ENCODE results near the gene TMEM255B.

Gene TMEM255B

GRCh38 chr13:113781571-113781970 lies 22.5 kb downstream of the TMEM255B start:
- Histone ChIP-seq H3K27me3 (ENCODE audit: insufficient read depth, low read length) (peaks cover 15% of the 10 kb centered on the region), H3K27ac (ENCODE audit: low read depth, low read length, poor library complexity, severe bottlenecking) (no peak overlapping the region), H3F3A (ENCODE audit: insufficient read depth, low read length) (no peaks in the 10 kb centered on the region), H3K9me3 (ENCODE audit: low read length) (no peaks in the 10 kb centered on the region), H3K36me3 (ENCODE audit: insufficient read depth, low read length) (no peaks in the 10 kb centered on the region), H3K9me2 (ENCODE audit: low read depth, low read length) (no peaks in the 10 kb centered on the region), H3K9ac (ENCODE audit: low read length) (no peak overlapping the region), H3K4me1 (ENCODE audit: insufficient read depth, low read length, severe bottlenecking) (no peaks in the 10 kb centered on the region), H2AFZ (ENCODE audit: low read length) (no peak overlapping the region), H3K79me2 (ENCODE audit: insufficient read depth, low read length) (no peaks in the 10 kb centered on the region), H3K4me3 (ENCODE audit: low read depth, low read length, poor library complexity, severe bottlenecking) (no peak overlapping the region), H4K20me1 (ENCODE audit: insufficient read depth, low read length) (no peaks in the 10 kb centered on the region), H3K4me2 (ENCODE audit: low read length) (no peak overlapping the region)
- no peak for TF ChIP-seq EZH2 (IDR thresholded peaks at IDR 0.05; ENCODE audit: borderline replicate concordance, low read length)
- no peak for TF ChIP-seq CTCF (IDR thresholded peaks at IDR 0.05; ENCODE audit: low read length)

- H3K9me3 ChIP-seq (ENCODE audit: low read length) = no peaks in the 10 kb centered on the region
- no peak overlapping the region for H3K27ac ChIP-seq (ENCODE audit: low read depth, low read length, poor library complexity, severe bottlenecking)
- H3K4me3 ChIP-seq (ENCODE audit: low read depth, low read length, poor library complexity, severe bottlenecking) = no peak overlapping the region
- no peak overlapping the region for H2AFZ ChIP-seq (ENCODE audit: low read length)
- no peaks in the 10 kb centered on the region for H3K9me2 ChIP-seq (ENCODE audit: low read depth, low read length)
- no peak overlapping the region for H3K9ac ChIP-seq (ENCODE audit: low read length)
- no peaks in the 10 kb centered on the region for H4K20me1 ChIP-seq (ENCODE audit: insufficient read depth, low read length)
- no peaks in the 10 kb centered on the region for H3K79me2 ChIP-seq (ENCODE audit: insufficient read depth, low read length)
- TF ChIP-seq EZH2 (IDR thresholded peaks at IDR 0.05; ENCODE audit: borderline replicate concordance, low read length) (no peak), CTCF (IDR thresholded peaks at IDR 0.05; ENCODE audit: low read length) (no peak)
- H3K36me3 ChIP-seq (ENCODE audit: insufficient read depth, low read length) = no peaks in the 10 kb centered on the region
- H3K27me3 ChIP-seq (ENCODE audit: insufficient read depth, low read length) = peaks cover 15% of the 10 kb centered on the region
- H3K4me2 ChIP-seq (ENCODE audit: low read length) = no peak overlapping the region
- H3F3A ChIP-seq (ENCODE audit: insufficient read depth, low read length) = no peaks in the 10 kb centered on the region
- no peaks in the 10 kb centered on the region for H3K4me1 ChIP-seq (ENCODE audit: insufficient read depth, low read length, severe bottlenecking)
Measured at GRCh38 chr13:113782472-113782871, 23.4 kb downstream of the TMEM255B start.

GRCh38 chr13:113783200-113783881 lies 24.3 kb downstream of the TMEM255B start:
- TF ChIP-seq CTCF (IDR thresholded peaks at IDR 0.05; ENCODE audit: low read length) (no peak), EZH2 (IDR thresholded peaks at IDR 0.05; ENCODE audit: borderline replicate concordance, low read length) (no peak)
- H3F3A ChIP-seq (ENCODE audit: insufficient read depth, low read length) = no peaks in the 10 kb centered on the region
- no peaks in the 10 kb centered on the region for H3K9me3 ChIP-seq (ENCODE audit: low read length)
- H3K4me1 ChIP-seq (ENCODE audit: insufficient read depth, low read length, severe bottlenecking) = no peaks in the 10 kb centered on the region
- H3K79me2 ChIP-seq (ENCODE audit: insufficient read depth, low read length) = no peaks in the 10 kb centered on the region
- H3K36me3 ChIP-seq (ENCODE audit: insufficient read depth, low read length) = no peaks in the 10 kb centered on the region
- H2AFZ ChIP-seq (ENCODE audit: low read length) = no peak overlapping the region
- H3K4me2 ChIP-seq (ENCODE audit: low read length) = no peak overlapping the region
- no peaks in the 10 kb centered on the region for H4K20me1 ChIP-seq (ENCODE audit: insufficient read depth, low read length)
- H3K27me3 ChIP-seq (ENCODE audit: insufficient read depth, low read length) = peaks cover 15% of the 10 kb centered on the region
- no peak overlapping the region for H3K27ac ChIP-seq (ENCODE audit: low read depth, low read length, poor library complexity, severe bottlenecking)
- H3K4me3 ChIP-seq (ENCODE audit: low read depth, low read length, poor library complexity, severe bottlenecking) = no peak overlapping the region
- H3K9ac ChIP-seq (ENCODE audit: low read length) = no peak overlapping the region
- no peaks in the 10 kb centered on the region for H3K9me2 ChIP-seq (ENCODE audit: low read depth, low read length)

Measured in OCI-LY1 (cell line).